HL-60 (cell line): ENCODE results near the gene EIF4A3.

Experiments used
- DNase-seq, 2 experiments: peaks; one replicate each; pipeline ENCODE4 v3.0.0-alpha.2; 2010 to 2020; ENCODE audit warnings: low read depth in 1 of 2, low spot score in 1 of 2
- H3K27ac ChIP-seq: fragments of 250-450 bp; sonication (Bioruptor Pico); replicated peaks from 2 replicates; pipeline ENCODE4 v1.5.1; 2020; ENCODE audit warnings: mild to moderate bottlenecking, moderate library complexity
- H3K27me3 ChIP-seq: fragments of 250-450 bp; sonication (Bioruptor Pico); 2 replicates; pipeline ENCODE4 v1.5.1; 2021; ENCODE audit warnings: mild to moderate bottlenecking, moderate library complexity; ENCODE audit not compliant: insufficient read depth, poor library complexity, severe bottlenecking
- H3K4me3 ChIP-seq: replicated peaks from 2 replicates; pipeline ENCODE4 v1.5.1; 2011; ENCODE audit warnings: mild to moderate bottlenecking, control low read depth, low read length; ENCODE audit not compliant: insufficient read depth
- GABPA ChIP-seq: IDR thresholded peaks from 2 replicates; pipeline ENCODE4 v1.6.1; 2012; ENCODE audit warnings: low read depth
- POLR2AphosphoS5 ChIP-seq: IDR thresholded peaks from 2 replicates; pipeline ENCODE4 v1.6.1; 2012; ENCODE audit warnings: low read depth
- REST ChIP-seq: IDR thresholded peaks from 2 replicates; pipeline ENCODE4 v1.6.1; 2012; ENCODE audit warnings: low read depth; ENCODE audit not compliant: insufficient replicate concordance
- SPI1 ChIP-seq: IDR thresholded peaks from 2 replicates; pipeline ENCODE4 v1.6.1; 2012; ENCODE audit warnings: low read depth, mild to moderate bottlenecking, borderline replicate concordance
- TF ChIP-seq, protein P1 (sequence below): IDR thresholded peaks from one replicate; pipeline ENCODE4 v1.5.1; 2011; ENCODE audit warnings: low read length, control low read depth, inconsistent platforms; ENCODE audit not compliant: insufficient read depth

Gene EIF4A3

GRCh38 chr17:80185968-80186367 lies 39.0 kb upstream of the EIF4A3 start:
- Histone ChIP-seq H3K27me3 (no peaks in the 10 kb centered on the region), H3K4me3 (no peak overlapping the region), H3K27ac (no peak overlapping the region)
- DNase-seq = no peak
- TF ChIP-seq REST (no peak), GABPA (no peak), POLR2AphosphoS5 (no peak), SPI1 (no peak)
- TF ChIP-seq, protein P1, sequence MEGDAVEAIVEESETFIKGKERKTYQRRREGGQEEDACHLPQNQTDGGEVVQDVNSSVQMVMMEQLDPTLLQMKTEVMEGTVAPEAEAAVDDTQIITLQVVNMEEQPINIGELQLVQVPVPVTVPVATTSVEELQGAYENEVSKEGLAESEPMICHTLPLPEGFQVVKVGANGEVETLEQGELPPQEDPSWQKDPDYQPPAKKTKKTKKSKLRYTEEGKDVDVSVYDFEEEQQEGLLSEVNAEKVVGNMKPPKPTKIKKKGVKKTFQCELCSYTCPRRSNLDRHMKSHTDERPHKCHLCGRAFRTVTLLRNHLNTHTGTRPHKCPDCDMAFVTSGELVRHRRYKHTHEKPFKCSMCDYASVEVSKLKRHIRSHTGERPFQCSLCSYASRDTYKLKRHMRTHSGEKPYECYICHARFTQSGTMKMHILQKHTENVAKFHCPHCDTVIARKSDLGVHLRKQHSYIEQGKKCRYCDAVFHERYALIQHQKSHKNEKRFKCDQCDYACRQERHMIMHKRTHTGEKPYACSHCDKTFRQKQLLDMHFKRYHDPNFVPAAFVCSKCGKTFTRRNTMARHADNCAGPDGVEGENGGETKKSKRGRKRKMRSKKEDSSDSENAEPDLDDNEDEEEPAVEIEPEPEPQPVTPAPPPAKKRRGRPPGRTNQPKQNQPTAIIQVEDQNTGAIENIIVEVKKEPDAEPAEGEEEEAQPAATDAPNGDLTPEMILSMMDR = no peak

DNA sequence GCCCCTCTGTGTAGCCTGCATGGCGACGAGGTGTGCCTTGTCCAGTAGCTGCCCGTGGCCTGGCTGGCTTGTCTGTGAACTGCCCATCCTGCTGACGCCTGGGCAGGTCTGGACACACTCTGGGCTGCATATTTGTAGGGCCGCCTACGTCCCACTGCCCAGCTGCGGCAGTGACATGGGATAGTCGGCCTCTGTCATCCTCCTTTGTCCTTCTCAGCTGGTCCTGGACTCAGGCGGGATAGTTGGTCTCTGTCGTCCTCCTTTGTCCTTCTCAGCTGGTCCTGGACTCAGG lies 37.4 kb upstream of the EIF4A3 start:
- H3K27me3 ChIP-seq = peaks cover 2% of the 10 kb centered on the region

GRCh38 chr17:80183581-80184422 lies 36.9 kb upstream of the EIF4A3 start:
- H3K27me3 ChIP-seq = peaks cover 2% of the 10 kb centered on the region
- no peak for DNase-seq

More for the DNA sequence above, 37.4 kb upstream of the EIF4A3 start:
- Histone ChIP-seq H3K4me3 (no peak overlapping the region), H3K27ac (no peak overlapping the region)
- DNase-seq = no peak
- no peak for TF ChIP-seq GABPA
- TF ChIP-seq SPI1 = no peak
- TF ChIP-seq REST = no peak
- TF ChIP-seq POLR2AphosphoS5 = no peak
- TF ChIP-seq, protein P1 = no peak

More at GRCh38 chr17:80183581-80184422, 36.9 kb upstream of the EIF4A3 start:
- no peak overlapping the region for H3K4me3 ChIP-seq
- no peak for TF ChIP-seq SPI1
- TF ChIP-seq, protein P1 = no peak
- TF ChIP-seq GABPA = no peak
- TF ChIP-seq REST = no peak
- no peak for TF ChIP-seq POLR2AphosphoS5
- H3K27ac ChIP-seq = no peak overlapping the region
